H9 (cell line): ENCODE measurements around the gene FETUB. TPM values are rescaled to one million over a fixed set of nuclear protein-coding genes. Genes with fewer than 3 reads are reported as not detected.

Source experiments
- DNase-seq: peaks from one replicate; pipeline ENCODE4 v3.0.0-alpha.2; 2017
- H2AFZ ChIP-seq: one replicate; pipeline ENCODE4 v1.6.1; 2013; ENCODE audit warnings: mild to moderate bottlenecking, low read length, control low read depth, moderate library complexity
- H2AK5ac ChIP-seq: 2 replicates; pipeline ENCODE4 v1.6.1; 2013; ENCODE audit warnings: low read length, control low read depth, mixed read lengths; ENCODE audit not compliant: insufficient read length
- H2BK120ac ChIP-seq: one replicate; pipeline ENCODE4 v1.6.1; 2013; ENCODE audit warnings: low read depth, mild to moderate bottlenecking, low read length, control low read depth, inconsistent platforms; ENCODE audit not compliant: poor library complexity, severe bottlenecking
- H2BK12ac ChIP-seq: 2 replicates; pipeline ENCODE4 v1.6.1; 2013; ENCODE audit warnings: low read length, control low read depth, mixed read lengths, low read depth; ENCODE audit not compliant: insufficient read length
- H2BK15ac ChIP-seq: 2 replicates; pipeline ENCODE4 v1.6.1; 2013; ENCODE audit warnings: low read depth, low read length, control low read depth
- H2BK20ac ChIP-seq: one replicate; pipeline ENCODE4 v1.6.1; 2013; ENCODE audit warnings: low read depth, mild to moderate bottlenecking, low read length, control low read depth, inconsistent platforms; ENCODE audit not compliant: poor library complexity, severe bottlenecking
- H2BK5ac ChIP-seq: 2 replicates; pipeline ENCODE4 v1.6.1; 2013; ENCODE audit warnings: low read length, control low read depth, mixed read lengths; ENCODE audit not compliant: insufficient read length
- H3K14ac ChIP-seq: 2 replicates; pipeline ENCODE4 v1.6.1; 2013; ENCODE audit warnings: low read length, control low read depth; ENCODE audit not compliant: insufficient read depth
- H3K18ac ChIP-seq: 2 replicates; pipeline ENCODE4 v1.6.1; 2013; ENCODE audit warnings: low read depth, mild to moderate bottlenecking, mixed read lengths, low read length, control low read depth; ENCODE audit not compliant: insufficient read length
- H3K23ac ChIP-seq: 2 replicates; pipeline ENCODE4 v1.6.1; 2013; ENCODE audit warnings: low read length, control low read depth, mixed read lengths, low read depth; ENCODE audit not compliant: insufficient read length
- H3K23me2 ChIP-seq: 2 replicates; pipeline ENCODE4 v1.6.1; 2013; ENCODE audit warnings: low read depth, mild to moderate bottlenecking, mixed read lengths, low read length, control low read depth; ENCODE audit not compliant: insufficient read length, poor library complexity, severe bottlenecking
- H3K27ac ChIP-seq: 2 replicates; pipeline ENCODE4 v1.5.1; 2013; ENCODE audit warnings: low read length, control low read depth, mixed read lengths, low read depth; ENCODE audit not compliant: insufficient read length
- H3K27me3 ChIP-seq: 2 replicates; pipeline ENCODE4 v1.6.1; 2013; ENCODE audit warnings: low read length, control low read depth, inconsistent platforms; ENCODE audit not compliant: insufficient read depth
- H3K4ac ChIP-seq: 2 replicates; pipeline ENCODE4 v1.6.1; 2013; ENCODE audit warnings: low read depth, mild to moderate bottlenecking, control low read depth, inconsistent platforms, low read length, moderate library complexity
- H3K4me1 ChIP-seq: 2 replicates; pipeline ENCODE4 v1.6.1; 2013; ENCODE audit warnings: low read length, control low read depth, inconsistent platforms; ENCODE audit not compliant: insufficient read depth
- H3K4me2 ChIP-seq: 2 replicates; pipeline ENCODE4 v1.6.1; 2013; ENCODE audit warnings: low read length, control low read depth, mixed read lengths; ENCODE audit not compliant: insufficient read length, insufficient read depth
- H3K56ac ChIP-seq: 2 replicates; pipeline ENCODE4 v1.6.1; 2013; ENCODE audit warnings: low read depth, mild to moderate bottlenecking, mixed read lengths, low read length, control low read depth; ENCODE audit not compliant: insufficient read length
- H3K79me1 ChIP-seq: 2 replicates; pipeline ENCODE4 v1.6.1; 2013; ENCODE audit warnings: low read depth, mild to moderate bottlenecking, moderate library complexity, low read length, control low read depth, inconsistent platforms; ENCODE audit not compliant: insufficient read depth, poor library complexity, severe bottlenecking
- H3K79me2 ChIP-seq: 2 replicates; pipeline ENCODE4 v1.6.1; 2013; ENCODE audit warnings: low read length, control low read depth, inconsistent platforms; ENCODE audit not compliant: insufficient read depth
- H3K9ac ChIP-seq: 2 replicates; pipeline ENCODE4 v1.6.1; 2013; ENCODE audit warnings: low read length, control low read depth, mixed read lengths; ENCODE audit not compliant: insufficient read length; ENCODE audit errors: extremely low read depth
- H3K9me3 ChIP-seq: one replicate; pipeline ENCODE4 v1.6.1; 2013; ENCODE audit warnings: low read depth, low read length, inconsistent platforms; ENCODE audit not compliant: control insufficient read depth
- H3T11ph ChIP-seq: one replicate; pipeline ENCODE4 v1.6.1; 2013; ENCODE audit warnings: mild to moderate bottlenecking, low read length, control low read depth, inconsistent platforms
- H4K20me1 ChIP-seq: one replicate; pipeline ENCODE4 v1.6.1; 2013; ENCODE audit not compliant: control insufficient read depth, insufficient read length, insufficient read depth
- H4K5ac ChIP-seq: 2 replicates; pipeline ENCODE4 v1.6.1; 2013; ENCODE audit warnings: low read depth, mild to moderate bottlenecking, mixed read lengths, low read length, control low read depth; ENCODE audit not compliant: insufficient read length
- H4K8ac ChIP-seq: replicated peaks from 2 replicates; pipeline ENCODE4 v1.6.1; 2013; ENCODE audit warnings: low read length, control low read depth, mixed read lengths, low read depth; ENCODE audit not compliant: insufficient read length
- H4K91ac ChIP-seq: 2 replicates; pipeline ENCODE4 v1.6.1; 2013; ENCODE audit warnings: low read depth, mild to moderate bottlenecking, moderate library complexity, mixed read lengths, low read length, control low read depth; ENCODE audit not compliant: insufficient read length
- H3K27ac Mint-ChIP-seq, 3 experiments: 2 replicates in 2 of 3; 3 replicates in 1 of 3; pipeline ENCODE4 v1.8.0; 2020 to 2021; ENCODE audit warnings: mixed read lengths in 3 of 3, mild to moderate bottlenecking in 1 of 3, moderate library complexity in 1 of 3
- H3K27me3 Mint-ChIP-seq: 2 replicates; pipeline ENCODE4 v1.8.0; 2021; ENCODE audit warnings: low read depth, mild to moderate bottlenecking, moderate library complexity, mixed read lengths
- H3K36me3 Mint-ChIP-seq, 3 experiments: 2 replicates in 2 of 3; 3 replicates in 1 of 3; pipeline ENCODE4 v1.8.0; 2020 to 2021; ENCODE audit warnings: low read depth in 3 of 3, mixed read lengths in 3 of 3; ENCODE audit not compliant: insufficient read depth in 1 of 3
- H3K4me1 Mint-ChIP-seq, 2 experiments: 2 replicates each; pipeline ENCODE4 v1.8.0; 2020; ENCODE audit warnings: mixed read lengths in 2 of 2
- H3K4me3 Mint-ChIP-seq, 2 experiments: 2 replicates in 1 of 2; 3 replicates in 1 of 2; pipeline ENCODE4 v1.8.0; 2020 to 2021; ENCODE audit warnings: mild to moderate bottlenecking in 2 of 2, mixed read lengths in 2 of 2, moderate library complexity in 1 of 2
- H3K9me3 Mint-ChIP-seq, 2 experiments: 2 replicates in 1 of 2; 3 replicates in 1 of 2; pipeline ENCODE4 v1.8.0; 2020; ENCODE audit warnings: mild to moderate bottlenecking in 2 of 2, mixed read lengths in 2 of 2, moderate library complexity in 1 of 2
- CTCF ChIP-seq: fragments of 200-600 bp; sonication (generic); conservative IDR thresholded peaks from 3 replicates; pipeline ENCODE4 v1.8.0; 2021; ENCODE audit warnings: antibody characterized with exemption, mild to moderate bottlenecking
- WGBS: extraction: QIAGEN DNeasy Blood & Tissue Kit; methylation state at CpG from one replicate; pipeline ENCODE4 v1.1.7; 2013; ENCODE audit warnings: missing lambda C conversion rate, low lambda C conversion rate, mixed read lengths; ENCODE audit not compliant: insufficient read length; ENCODE audit errors: extremely low coverage; 5-methylcytosine and 5-hydroxymethylcytosine counted together
- total RNA-seq: library from RNA; stranded (reverse); gene quantifications from 2 replicates; pipeline ENCODE4 v1.2.1, GENCODE V29; 2021

FETUB gene
- total RNA-seq, 1 experiment from 2014 or later: not detected

DNA sequence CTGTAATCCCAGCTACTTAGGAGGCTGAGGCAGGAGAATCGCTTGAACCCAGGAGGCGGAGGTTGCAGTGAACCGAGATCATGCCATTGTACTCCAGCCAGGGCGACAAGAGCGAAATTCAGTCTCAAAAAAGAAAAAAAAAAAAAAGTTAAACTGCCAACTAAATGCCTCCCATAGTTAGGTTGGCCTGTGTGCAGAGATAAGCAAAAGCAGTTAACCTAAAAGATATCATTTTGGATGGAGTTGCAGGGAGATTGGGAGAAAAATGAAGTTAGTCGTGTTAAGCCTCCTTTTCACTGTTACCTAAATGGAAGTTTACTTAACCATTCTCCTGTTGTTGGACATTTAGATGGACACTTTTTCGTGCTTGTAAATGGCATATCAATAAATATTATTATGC, 11.4 kb upstream of the FETUB start:
- H3K9ac ChIP-seq: no peak overlapping the region
- H4K20me1 ChIP-seq: no peaks in the 10 kb centered on the region
- H2AK5ac ChIP-seq: no peak overlapping the region
- Mint-ChIP-seq H3K27ac (no peak overlapping the region), H3K27me3 (peaks cover 4% of the 10 kb centered on the region; the same call in 1 of the 2 replicates), H3K4me3 (no peak overlapping the region), H3K36me3 (no peaks in the 10 kb centered on the region), H3K9me3 (no peaks in the 10 kb centered on the region), H3K4me1 (peaks cover 6 to 7% of the 10 kb centered on the region in 2 experiments; a peak in 2 of 4 replicates)
- no peak overlapping the region for H4K5ac ChIP-seq
- H3K27ac ChIP-seq: no peak overlapping the region
- H2BK120ac ChIP-seq: no peak overlapping the region
- no peak overlapping the region for H4K91ac ChIP-seq
- no peaks in the 10 kb centered on the region for H3K27me3 ChIP-seq
- H3T11ph ChIP-seq: no peak overlapping the region
- H2BK20ac ChIP-seq: no peak overlapping the region
- H2BK15ac ChIP-seq: no peak overlapping the region
- H2BK5ac ChIP-seq: no peak overlapping the region
- H2AFZ ChIP-seq: no peak overlapping the region
- H2BK12ac ChIP-seq: no peak overlapping the region
- H3K56ac ChIP-seq: no peak overlapping the region
- H3K9me3 ChIP-seq: no peaks in the 10 kb centered on the region
- no peaks in the 10 kb centered on the region for H3K23me2 ChIP-seq
- no peak for DNase-seq
- H4K8ac ChIP-seq: no peak overlapping the region
- H3K4me2 ChIP-seq: no peak overlapping the region
- H3K14ac ChIP-seq: no peak overlapping the region
- no peaks in the 10 kb centered on the region; the same call in 1 of the 2 replicates for H3K4me1 ChIP-seq
- WGBS: no CpG with 5 or more reads among the region's 7 CpGs
- H3K18ac ChIP-seq: no peak overlapping the region
- no peaks in the 10 kb centered on the region for H3K79me2 ChIP-seq
- TF ChIP-seq CTCF: no peak
- no peak overlapping the region for H3K23ac ChIP-seq
- H3K79me1 ChIP-seq: no peaks in the 10 kb centered on the region
- no peak overlapping the region for H3K4ac ChIP-seq
